WTC11 (cell line): ENCODE measurements around the gene BRI3BP. TPM values are rescaled to one million over a fixed set of nuclear protein-coding genes. Genes with fewer than 3 reads are reported as not detected.

ENCODE experiments used
- ATAC-seq: fragments of 200-7000 bp; cut with Tn5 transposase; 2 replicates; pipeline ENCODE4 v1.10.0; 2021; ENCODE audit warnings: mild to moderate bottlenecking, moderate library complexity
- CTCF ChIA-PET: fragments of 300-600 bp; sonication (Branson Sonifier 250); formaldehyde crosslinking; loops from one replicate; lab custom pipeline; 2021; ENCODE audit warnings: antibody characterized with exemption; lab: Charles Lee
- POLR2A ChIA-PET: fragments of 350-600 bp; sonication (Branson Sonifier 250); formaldehyde crosslinking; loops from one replicate; lab custom pipeline; 2021; ENCODE audit warnings: antibody characterized with exemption; lab: Charles Lee
- DNase-seq: peaks from one replicate; pipeline ENCODE4 v3.0.0; 2021; ENCODE audit warnings: low spot score
- H3K27ac Mint-ChIP-seq: 2 replicates; pipeline ENCODE4 v1.8.0; 2021; ENCODE audit warnings: mixed read lengths
- H3K27me3 Mint-ChIP-seq: 2 replicates; pipeline ENCODE4 v1.8.0; 2021; ENCODE audit warnings: low read depth, mild to moderate bottlenecking, moderate library complexity, mixed read lengths
- H3K36me3 Mint-ChIP-seq: 2 replicates; pipeline ENCODE4 v1.8.0; 2021; ENCODE audit warnings: mixed read lengths
- H3K4me1 Mint-ChIP-seq: 2 replicates; pipeline ENCODE4 v1.8.0; 2022; ENCODE audit warnings: mixed read lengths
- H3K4me3 Mint-ChIP-seq: 2 replicates; pipeline ENCODE4 v1.8.0; 2021; ENCODE audit warnings: mild to moderate bottlenecking, moderate library complexity, mixed read lengths
- H3K9me3 Mint-ChIP-seq: 2 replicates; pipeline ENCODE4 v1.8.0; 2021; ENCODE audit warnings: mixed read lengths
- ATF1 ChIP-seq: sonication (generic); formaldehyde crosslinking; IDR thresholded peaks from 2 replicates; pipeline ENCODE4 v1.8.1; 2023; ENCODE audit warnings: mild to moderate bottlenecking, moderate library complexity, missing genetic modification reagents
- ATF2 ChIP-seq: sonication (generic); formaldehyde crosslinking; IDR thresholded peaks from 2 replicates; pipeline ENCODE4 v1.8.1; 2022; ENCODE audit warnings: low read depth, missing genetic modification reagents, borderline replicate concordance
- CBFB ChIP-seq: sonication (generic); formaldehyde crosslinking; IDR thresholded peaks from 2 replicates; pipeline ENCODE4 v1.8.1; 2022; ENCODE audit warnings: mild to moderate bottlenecking, low read depth, missing genetic modification reagents
- KAT7 ChIP-seq: sonication (generic); formaldehyde crosslinking; IDR thresholded peaks from 2 replicates; pipeline ENCODE4 v1.8.1; 2023; ENCODE audit warnings: missing genetic modification reagents, mild to moderate bottlenecking, borderline replicate concordance
- MLX ChIP-seq: sonication (generic); formaldehyde crosslinking; IDR thresholded peaks from 2 replicates; pipeline ENCODE4 v1.8.1; 2023; ENCODE audit warnings: mild to moderate bottlenecking, missing genetic modification reagents, moderate library complexity
- NFATC4 ChIP-seq: fragments of 250-450 bp; sonication (Bioruptor Pico); IDR thresholded peaks from 2 replicates; pipeline ENCODE4 v1.9.0; 2021; ENCODE audit warnings: mild to moderate bottlenecking
- NFE2L1 ChIP-seq: sonication (generic); formaldehyde crosslinking; IDR thresholded peaks from 2 replicates; pipeline ENCODE4 v1.8.1; 2023; ENCODE audit warnings: missing genetic modification reagents
- OVOL2 ChIP-seq: fragments of 250-450 bp; sonication (Bioruptor Pico); IDR thresholded peaks from 2 replicates; pipeline ENCODE4 v1.9.0; 2021; ENCODE audit warnings: mild to moderate bottlenecking, borderline replicate concordance
- SMAD3 ChIP-seq: sonication (generic); formaldehyde crosslinking; IDR thresholded peaks from 2 replicates; pipeline ENCODE4 v1.8.0; 2022; ENCODE audit warnings: missing genetic modification reagents, mild to moderate bottlenecking, borderline replicate concordance
- TEAD4 ChIP-seq: sonication (generic); formaldehyde crosslinking; IDR thresholded peaks from 2 replicates; pipeline ENCODE4 v1.8.0; 2022; ENCODE audit warnings: mild to moderate bottlenecking, missing genetic modification reagents
- ZNF138 ChIP-seq: sonication (generic); formaldehyde crosslinking; conservative IDR thresholded peaks from 2 replicates; pipeline ENCODE4 v1.8.1; 2022; ENCODE audit warnings: mild to moderate bottlenecking, moderate library complexity, missing genetic modification reagents
- ZNF232 ChIP-seq: sonication (generic); formaldehyde crosslinking; IDR thresholded peaks from 2 replicates; pipeline ENCODE4 v1.8.0; 2022; ENCODE audit warnings: mild to moderate bottlenecking, missing genetic modification reagents
- ZNF396 ChIP-seq: fragments of 250-450 bp; sonication (Bioruptor Pico); IDR thresholded peaks from 2 replicates; pipeline ENCODE4 v1.8.0; 2021; ENCODE audit warnings: mild to moderate bottlenecking, moderate library complexity, borderline replicate concordance
- total RNA-seq: library from RNA; stranded (reverse); gene quantifications from 3 replicates; pipeline ENCODE4 v1.2.3, GENCODE V29; 2021
- TF ChIP-seq, protein P1 (sequence below): fragments of 250-450 bp; sonication (Bioruptor Pico); IDR thresholded peaks from 2 replicates; pipeline ENCODE4 v1.8.0; 2021; ENCODE audit warnings: mild to moderate bottlenecking
- TF ChIP-seq, protein P2 (sequence below): sonication (generic); formaldehyde crosslinking; IDR thresholded peaks from 2 replicates; pipeline ENCODE4 v1.8.1; 2023; ENCODE audit warnings: mild to moderate bottlenecking, missing genetic modification reagents, moderate library complexity
- TF ChIP-seq, protein P3 (sequence below): sonication (generic); formaldehyde crosslinking; conservative IDR thresholded peaks from 2 replicates; pipeline ENCODE4 v1.8.1; 2023; ENCODE audit warnings: mild to moderate bottlenecking, low read depth, missing genetic modification reagents, moderate library complexity
- TF ChIP-seq, protein P4 (sequence below): sonication (generic); formaldehyde crosslinking; IDR thresholded peaks from 2 replicates; pipeline ENCODE4 v1.8.0; 2022; ENCODE audit warnings: mild to moderate bottlenecking, missing genetic modification reagents
- TF ChIP-seq, protein P5 (sequence below): sonication (generic); formaldehyde crosslinking; IDR thresholded peaks from 2 replicates; pipeline ENCODE4 v1.8.1; 2022; ENCODE audit warnings: mild to moderate bottlenecking, missing genetic modification reagents, moderate library complexity, borderline replicate concordance

BRI3BP gene
- total RNA-seq, 1 experiment from 2014 or later, result 11.9 TPM

GRCh38 chr12:124952801-124953200, 40.6 kb upstream of the BRI3BP start:
- TF ChIP-seq, protein P1, sequence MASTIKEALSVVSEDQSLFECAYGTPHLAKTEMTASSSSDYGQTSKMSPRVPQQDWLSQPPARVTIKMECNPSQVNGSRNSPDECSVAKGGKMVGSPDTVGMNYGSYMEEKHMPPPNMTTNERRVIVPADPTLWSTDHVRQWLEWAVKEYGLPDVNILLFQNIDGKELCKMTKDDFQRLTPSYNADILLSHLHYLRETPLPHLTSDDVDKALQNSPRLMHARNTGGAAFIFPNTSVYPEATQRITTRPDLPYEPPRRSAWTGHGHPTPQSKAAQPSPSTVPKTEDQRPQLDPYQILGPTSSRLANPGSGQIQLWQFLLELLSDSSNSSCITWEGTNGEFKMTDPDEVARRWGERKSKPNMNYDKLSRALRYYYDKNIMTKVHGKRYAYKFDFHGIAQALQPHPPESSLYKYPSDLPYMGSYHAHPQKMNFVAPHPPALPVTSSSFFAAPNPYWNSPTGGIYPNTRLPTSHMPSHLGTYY, result no peak
- TF ChIP-seq, protein P2, sequence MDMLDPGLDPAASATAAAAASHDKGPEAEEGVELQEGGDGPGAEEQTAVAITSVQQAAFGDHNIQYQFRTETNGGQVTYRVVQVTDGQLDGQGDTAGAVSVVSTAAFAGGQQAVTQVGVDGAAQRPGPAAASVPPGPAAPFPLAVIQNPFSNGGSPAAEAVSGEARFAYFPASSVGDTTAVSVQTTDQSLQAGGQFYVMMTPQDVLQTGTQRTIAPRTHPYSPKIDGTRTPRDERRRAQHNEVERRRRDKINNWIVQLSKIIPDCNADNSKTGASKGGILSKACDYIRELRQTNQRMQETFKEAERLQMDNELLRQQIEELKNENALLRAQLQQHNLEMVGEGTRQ, result no peak
- TF ChIP-seq, protein P3, sequence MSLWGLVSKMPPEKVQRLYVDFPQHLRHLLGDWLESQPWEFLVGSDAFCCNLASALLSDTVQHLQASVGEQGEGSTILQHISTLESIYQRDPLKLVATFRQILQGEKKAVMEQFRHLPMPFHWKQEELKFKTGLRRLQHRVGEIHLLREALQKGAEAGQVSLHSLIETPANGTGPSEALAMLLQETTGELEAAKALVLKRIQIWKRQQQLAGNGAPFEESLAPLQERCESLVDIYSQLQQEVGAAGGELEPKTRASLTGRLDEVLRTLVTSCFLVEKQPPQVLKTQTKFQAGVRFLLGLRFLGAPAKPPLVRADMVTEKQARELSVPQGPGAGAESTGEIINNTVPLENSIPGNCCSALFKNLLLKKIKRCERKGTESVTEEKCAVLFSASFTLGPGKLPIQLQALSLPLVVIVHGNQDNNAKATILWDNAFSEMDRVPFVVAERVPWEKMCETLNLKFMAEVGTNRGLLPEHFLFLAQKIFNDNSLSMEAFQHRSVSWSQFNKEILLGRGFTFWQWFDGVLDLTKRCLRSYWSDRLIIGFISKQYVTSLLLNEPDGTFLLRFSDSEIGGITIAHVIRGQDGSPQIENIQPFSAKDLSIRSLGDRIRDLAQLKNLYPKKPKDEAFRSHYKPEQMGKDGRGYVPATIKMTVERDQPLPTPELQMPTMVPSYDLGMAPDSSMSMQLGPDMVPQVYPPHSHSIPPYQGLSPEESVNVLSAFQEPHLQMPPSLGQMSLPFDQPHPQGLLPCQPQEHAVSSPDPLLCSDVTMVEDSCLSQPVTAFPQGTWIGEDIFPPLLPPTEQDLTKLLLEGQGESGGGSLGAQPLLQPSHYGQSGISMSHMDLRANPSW (CRISPR knock-in tag), result no peak
- TF ChIP-seq NFATC4 (CRISPR knock-in tag), result no peak
- TF ChIP-seq, protein P4, sequence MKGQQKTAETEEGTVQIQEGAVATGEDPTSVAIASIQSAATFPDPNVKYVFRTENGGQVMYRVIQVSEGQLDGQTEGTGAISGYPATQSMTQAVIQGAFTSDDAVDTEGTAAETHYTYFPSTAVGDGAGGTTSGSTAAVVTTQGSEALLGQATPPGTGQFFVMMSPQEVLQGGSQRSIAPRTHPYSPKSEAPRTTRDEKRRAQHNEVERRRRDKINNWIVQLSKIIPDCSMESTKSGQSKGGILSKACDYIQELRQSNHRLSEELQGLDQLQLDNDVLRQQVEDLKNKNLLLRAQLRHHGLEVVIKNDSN (CRISPR knock-in tag), result no peak
- TF ChIP-seq MLX, result no peak
- no peak for TF ChIP-seq TEAD4 (CRISPR knock-in tag)
- no peak for TF ChIP-seq ZNF138
- TF ChIP-seq ATF1 (CRISPR knock-in tag), result no peak
- TF ChIP-seq, protein P5, sequence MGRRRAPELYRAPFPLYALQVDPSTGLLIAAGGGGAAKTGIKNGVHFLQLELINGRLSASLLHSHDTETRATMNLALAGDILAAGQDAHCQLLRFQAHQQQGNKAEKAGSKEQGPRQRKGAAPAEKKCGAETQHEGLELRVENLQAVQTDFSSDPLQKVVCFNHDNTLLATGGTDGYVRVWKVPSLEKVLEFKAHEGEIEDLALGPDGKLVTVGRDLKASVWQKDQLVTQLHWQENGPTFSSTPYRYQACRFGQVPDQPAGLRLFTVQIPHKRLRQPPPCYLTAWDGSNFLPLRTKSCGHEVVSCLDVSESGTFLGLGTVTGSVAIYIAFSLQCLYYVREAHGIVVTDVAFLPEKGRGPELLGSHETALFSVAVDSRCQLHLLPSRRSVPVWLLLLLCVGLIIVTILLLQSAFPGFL (CRISPR knock-in tag), result no peak
- no peak for TF ChIP-seq ATF2 (CRISPR knock-in tag)
- no peak for TF ChIP-seq CBFB (CRISPR knock-in tag)
- TF ChIP-seq ZNF396 (CRISPR knock-in tag), result no peak
- TF ChIP-seq KAT7 (CRISPR knock-in tag), result no peak
- no peak for TF ChIP-seq OVOL2 (CRISPR knock-in tag)
- TF ChIP-seq SMAD3, result no peak
- no peak for TF ChIP-seq ZNF232 (CRISPR knock-in tag)
- no peak for TF ChIP-seq NFE2L1 (CRISPR knock-in tag)
- H3K4me1 Mint-ChIP-seq, result no peaks in the 10 kb centered on the region
- POLR2A ChIA-PET, result no interaction called here
- H3K27me3 Mint-ChIP-seq, result no peaks in the 10 kb centered on the region
- no peak for DNase-seq
- H3K4me3 Mint-ChIP-seq, result no peak overlapping the region
- CTCF ChIA-PET, result interaction anchor here (0.8 to 1.2 kb wide), 2 partner anchors 12 to 13 kb away, joined by 3 to 6 read pairs; no protein-coding TSS in a partner anchor
- H3K9me3 Mint-ChIP-seq, result no peaks in the 10 kb centered on the region
- ATAC-seq, result no peak
- H3K36me3 Mint-ChIP-seq, result peaks cover 52% of the 10 kb centered on the region
- no peak overlapping the region for H3K27ac Mint-ChIP-seq
